GM03348 (cell line): ENCODE measurements around the gene MAP3K5.
A peak's percentile ranks its signal among the peaks of the same experiment; 100 is the strongest.

Experiments
- DNase-seq: peaks from one replicate; pipeline ENCODE4 v3.0.0; 2012; ENCODE audit warnings: low spot score

MAP3K5 gene

GRCh38 chr6:136683209-136683941 lies 108.9 kb downstream of the MAP3K5 start:
- DNase-seq, result no peak

DNA sequence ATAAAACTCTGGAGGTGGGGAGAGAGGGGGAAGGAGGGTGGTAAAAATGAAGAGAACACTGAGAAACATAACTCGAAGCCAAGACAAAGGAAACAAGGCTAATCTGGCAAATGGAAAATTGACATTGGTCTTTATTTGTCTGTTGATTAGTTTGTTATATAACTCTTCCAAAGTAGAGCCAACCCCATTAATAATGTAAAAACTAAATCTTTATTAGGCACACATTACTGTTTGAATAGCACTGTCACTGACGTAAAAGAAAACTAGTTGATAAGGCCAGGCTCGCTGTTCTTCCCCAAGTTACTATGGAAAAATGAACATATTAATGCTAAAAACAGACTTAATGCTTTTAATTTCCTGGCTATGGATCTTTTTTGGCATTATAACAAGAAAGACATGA lies 110.0 kb downstream of the MAP3K5 start:
- no peak for DNase-seq

GRCh38 chr6:136677822-136678221 lies 114.5 kb downstream of the MAP3K5 start:
- no peak for DNase-seq

DNA sequence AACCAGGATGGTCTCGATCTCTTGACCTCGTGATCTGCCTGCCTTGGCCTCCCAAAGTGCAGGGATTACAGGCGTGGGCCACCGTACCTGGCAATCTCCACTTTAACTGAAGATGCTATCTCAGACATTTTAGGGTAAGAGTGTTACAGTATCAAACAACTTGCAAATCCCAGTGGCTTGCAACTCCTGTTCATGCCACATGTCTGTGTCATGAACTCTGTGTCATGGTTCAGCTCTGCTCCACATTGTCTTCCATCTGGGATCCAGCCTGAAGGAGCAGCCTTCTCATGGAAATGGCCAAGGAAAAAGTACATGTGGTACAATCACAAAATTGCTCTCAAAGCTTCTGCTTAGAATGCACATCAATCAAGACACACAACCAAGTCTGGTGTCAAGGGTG lies 114.9 kb downstream of the MAP3K5 start:
- no peak for DNase-seq

GRCh38 chr6:136676075-136676474 lies 116.2 kb downstream of the MAP3K5 start:
- no peak for DNase-seq

DNA sequence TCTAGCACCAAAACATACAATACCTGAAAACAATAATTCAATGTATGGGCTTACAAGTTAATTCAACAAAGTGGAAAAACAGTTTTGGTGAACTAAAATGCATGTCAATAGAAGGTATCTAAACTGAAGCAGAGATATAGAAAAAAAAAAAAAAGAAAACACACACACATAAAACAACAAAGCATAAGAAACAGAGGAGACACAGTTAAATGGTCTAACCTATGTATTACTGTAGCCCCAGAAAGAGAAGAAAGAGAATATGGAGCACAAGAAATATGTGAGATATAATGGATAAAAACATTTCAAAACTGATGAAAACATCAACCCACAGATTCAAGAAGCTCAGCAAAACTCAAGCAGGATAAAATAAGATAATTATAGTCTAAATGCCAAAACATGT lies 118.7 kb downstream of the MAP3K5 start:
- no peak for DNase-seq

GRCh38 chr6:136672144-136672543 lies 120.1 kb downstream of the MAP3K5 start:
- DNase-seq, result no peak

DNA sequence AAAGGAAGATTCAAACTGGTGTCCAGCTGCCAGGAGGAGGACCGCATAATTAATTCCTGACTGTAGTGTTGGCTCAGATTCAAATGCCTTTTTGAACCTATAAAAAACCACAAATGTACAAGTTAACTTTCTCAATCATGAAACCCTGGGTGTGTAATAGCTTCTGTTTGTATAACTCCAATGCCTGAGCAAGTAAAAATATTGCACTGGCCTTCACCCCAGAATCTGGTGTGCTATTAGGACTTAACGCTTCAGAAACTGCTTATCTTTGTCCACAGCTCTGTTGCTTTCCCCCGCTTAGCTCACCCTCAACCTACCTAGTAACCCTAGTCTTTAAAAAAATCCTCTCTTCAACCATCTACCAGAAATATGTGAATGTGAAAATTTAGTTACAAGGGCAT lies 123.0 kb downstream of the MAP3K5 start:
- peak; percentile 56 for DNase-seq

GRCh38 chr6:136668571-136668970 lies 123.7 kb downstream of the MAP3K5 start:
- no peak for DNase-seq

- DNase-seq, result no peak
These were observed 126.2 kb downstream of the MAP3K5 start for GRCh38 chr6:136666041-136666440.

GRCh38 chr6:136662347-136663237 lies 129.7 kb downstream of the MAP3K5 start:
- no peak for DNase-seq

DNA sequence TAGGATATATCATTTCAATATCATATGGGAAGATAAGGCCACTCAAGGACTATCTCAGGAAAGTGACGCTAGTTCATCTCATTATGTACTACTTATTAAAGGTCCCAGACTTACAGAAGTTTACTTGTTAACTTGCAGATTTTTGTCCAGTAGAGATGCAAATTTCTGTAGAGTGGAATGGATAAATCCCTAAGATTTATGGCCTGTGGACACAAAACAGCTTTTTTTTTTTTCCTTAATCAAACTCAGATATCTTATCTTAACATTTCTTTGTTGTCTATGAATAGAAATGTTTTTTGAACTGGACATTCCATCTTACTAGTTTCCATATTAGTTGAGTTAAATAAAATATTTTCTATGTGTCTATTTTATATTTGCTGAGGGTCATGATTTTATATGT lies 131.6 kb downstream of the MAP3K5 start:
- no peak for DNase-seq

- no peak for DNase-seq
These were observed 132.2 kb downstream of the MAP3K5 start for GRCh38 chr6:136659991-136660499.

- no peak for DNase-seq
These were observed 133.6 kb downstream of the MAP3K5 start for GRCh38 chr6:136658711-136659110.

DNA sequence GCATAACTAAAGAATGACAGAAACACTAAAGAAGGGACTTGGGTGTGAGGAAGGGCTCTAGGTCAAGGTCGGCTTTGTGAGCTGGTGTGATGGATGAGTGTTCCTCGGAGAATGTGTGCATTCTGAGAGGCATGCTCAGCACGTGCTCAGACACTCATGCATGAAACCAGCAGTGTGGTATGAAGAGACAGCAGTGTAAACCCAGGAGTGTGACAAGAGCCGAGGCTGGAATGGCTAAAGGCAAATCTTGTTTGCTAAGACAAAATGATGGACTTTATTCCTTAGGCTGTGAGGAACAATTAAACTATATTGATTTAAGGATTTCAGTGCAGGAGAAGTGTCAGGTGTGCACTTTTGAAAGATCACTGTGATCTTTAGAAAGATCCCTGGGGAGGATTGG lies 134.6 kb downstream of the MAP3K5 start:
- no peak for DNase-seq

GRCh38 chr6:136656121-136656520 lies 136.2 kb downstream of the MAP3K5 start:
- DNase-seq, result no peak

DNA sequence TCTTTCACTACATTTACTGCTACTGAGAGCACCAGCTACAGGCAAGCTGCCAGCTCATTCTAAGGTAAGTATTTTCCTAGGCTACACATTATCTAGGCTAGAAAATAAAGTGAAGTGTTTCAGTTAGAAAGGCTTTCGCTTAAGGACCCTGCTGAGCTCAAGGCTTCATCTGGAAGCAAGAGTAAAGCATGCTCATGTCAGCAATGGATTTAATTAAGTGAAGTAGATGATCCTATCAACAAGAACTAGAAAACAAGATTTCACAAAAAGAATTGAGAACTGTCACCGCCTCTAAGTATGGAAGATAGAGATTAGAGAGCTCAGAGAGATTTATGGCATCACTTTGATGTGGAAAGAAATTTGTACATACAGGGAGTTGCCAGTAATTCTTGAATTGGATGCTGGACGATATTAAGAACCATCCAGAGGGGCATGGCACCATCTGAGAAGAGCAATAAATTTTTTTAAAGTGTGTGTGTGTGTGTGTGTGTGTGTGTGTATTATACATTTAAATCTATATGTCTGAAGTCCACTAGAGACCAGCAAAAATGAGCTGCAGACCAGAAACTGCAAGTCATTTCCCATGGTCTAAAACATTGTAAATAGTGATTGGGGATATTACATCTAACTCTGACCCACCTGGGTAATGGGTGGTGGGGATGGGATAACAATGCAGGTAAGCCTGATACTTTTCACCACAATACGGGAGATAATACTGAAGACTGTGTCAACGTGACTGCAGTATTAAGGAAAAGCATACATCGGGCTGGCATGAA lies 136.8 kb downstream of the MAP3K5 start:
- DNase-seq, result no peak

DNA sequence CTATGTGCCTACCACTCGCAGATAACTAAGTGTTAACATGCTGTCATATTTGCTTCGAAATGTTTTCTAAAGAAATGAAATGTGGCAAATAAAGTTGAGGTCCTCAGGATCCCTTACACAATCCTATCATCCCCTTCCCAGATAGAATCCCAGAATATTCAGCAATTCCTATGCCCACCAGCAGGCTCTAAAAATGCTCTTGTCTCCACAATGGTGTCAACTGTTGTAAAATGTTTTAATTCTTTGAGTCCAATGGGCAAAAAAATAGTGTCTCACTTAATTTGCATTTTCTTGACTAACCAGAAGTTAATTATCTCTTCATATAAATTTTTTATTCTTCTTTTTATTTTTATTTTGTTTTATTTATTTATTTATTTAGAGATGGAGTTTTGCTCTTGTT lies 138.2 kb downstream of the MAP3K5 start:
- DNase-seq, result no peak

- no peak for DNase-seq
These were observed 139.6 kb downstream of the MAP3K5 start for GRCh38 chr6:136652656-136653055.

GRCh38 chr6:136651982-136652381 lies 140.3 kb downstream of the MAP3K5 start:
- no peak for DNase-seq

DNA sequence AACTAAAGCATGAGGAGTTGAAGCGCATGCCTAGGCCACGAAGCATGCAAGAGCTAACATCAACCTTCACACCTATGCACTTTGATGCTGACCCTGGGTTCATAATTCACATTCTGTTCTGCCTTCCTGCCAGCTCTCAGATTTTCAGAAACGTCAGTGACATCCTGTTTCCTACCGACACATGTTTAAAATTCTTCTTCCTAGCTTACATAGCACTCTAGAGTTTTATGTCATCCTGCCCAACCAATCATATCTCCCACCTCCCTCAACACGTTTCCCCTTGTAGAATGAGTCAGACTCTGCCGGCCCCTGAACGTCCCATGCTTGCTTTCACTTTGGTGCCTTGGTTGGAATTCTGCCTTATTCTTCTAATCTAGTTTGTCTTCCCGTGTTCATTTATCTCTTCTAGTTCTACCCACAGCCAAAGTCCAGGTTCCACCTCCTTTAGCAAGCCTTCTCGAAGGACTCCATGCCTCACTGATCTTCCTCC lies 144.9 kb downstream of the MAP3K5 start:
- peak; percentile 41 for DNase-seq

- peak; percentile 27 for DNase-seq
These were observed 145.9 kb downstream of the MAP3K5 start for GRCh38 chr6:136646377-136646776.
